ENCODE data around the gene TSPAN14.

The TSPAN14 gene

DNA sequence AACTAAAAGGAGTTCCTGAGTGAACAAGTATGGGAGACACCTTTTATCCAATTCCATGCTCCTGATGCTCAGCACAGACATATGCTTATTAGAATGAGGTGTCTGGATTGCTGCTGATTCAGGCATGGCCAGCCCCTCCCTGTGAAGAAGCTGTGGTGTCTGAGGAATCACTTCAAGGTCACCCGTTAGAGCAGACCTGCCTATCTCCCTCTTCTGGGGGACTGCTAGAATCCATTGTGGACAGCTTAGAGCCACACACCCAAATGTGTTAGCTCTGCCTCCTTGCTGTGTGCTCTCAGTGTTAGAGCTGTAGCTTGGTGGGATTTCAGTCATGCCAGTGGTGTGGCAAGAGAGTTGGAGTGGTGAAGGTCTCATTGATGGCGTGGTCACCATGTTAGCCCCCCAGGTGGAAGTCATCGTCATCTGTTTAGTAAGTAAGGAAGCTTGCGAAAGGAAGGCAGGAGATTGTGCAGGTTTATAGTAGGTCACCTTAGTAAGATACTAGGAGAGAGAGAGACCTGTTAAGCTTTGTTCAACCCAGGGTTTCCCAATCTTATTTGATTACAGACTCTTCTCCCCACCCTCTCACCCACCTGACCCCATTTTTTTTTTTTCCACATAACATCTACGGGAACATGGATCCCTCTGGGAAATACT, 32.9 kb upstream of the TSPAN14 start:
- H3K27ac ChIP-seq (ENCODE audit: low read length): no peak overlapping the region
- no peak for DNase-seq
- H3K4me2 ChIP-seq (ENCODE audit: low read depth, low read length): no peak overlapping the region

DNA sequence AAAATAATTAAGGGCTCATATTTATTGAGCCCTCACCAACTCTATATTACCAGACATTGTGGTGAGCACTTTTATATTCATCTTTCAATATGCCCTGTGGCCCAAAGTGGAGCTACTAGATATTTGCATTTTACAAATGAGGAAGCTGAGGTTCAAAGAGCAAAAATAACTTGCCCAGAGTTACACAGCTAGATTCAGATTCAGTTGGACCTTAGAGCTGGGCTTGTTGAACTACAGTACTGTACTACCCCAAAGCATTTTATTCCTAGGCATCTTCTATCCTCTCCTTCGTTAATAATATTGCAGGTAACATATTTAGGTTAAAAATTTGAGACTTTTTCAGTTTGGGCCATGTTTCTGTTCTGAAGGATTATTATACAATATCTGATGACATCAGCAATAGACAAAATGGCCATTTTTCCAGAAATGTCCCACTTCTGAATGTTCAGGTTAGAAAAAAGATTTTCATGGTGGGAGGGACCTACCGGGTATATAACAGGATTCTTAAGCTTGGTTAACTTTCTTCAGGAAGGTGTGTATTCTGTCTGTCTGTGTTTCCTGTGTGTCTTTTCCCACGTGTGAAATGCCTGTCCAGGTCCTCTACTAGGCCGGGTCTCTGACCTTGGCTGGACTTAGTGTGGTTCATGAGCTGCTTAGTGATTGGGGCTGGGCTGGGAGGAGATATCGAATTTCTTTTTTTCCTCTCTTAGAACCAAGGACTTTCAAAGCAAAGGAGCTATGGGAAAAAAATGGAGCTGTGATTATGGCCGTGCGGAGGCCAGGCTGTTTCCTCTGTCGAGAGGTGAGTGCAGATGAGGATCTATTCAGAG, 32.2 kb upstream of the TSPAN14 start:
- Histone ChIP-seq H3K9me2 (replicated peaks; ENCODE audit: insufficient read depth, low read length) (no peaks in the 10 kb centered on the region), H3K9ac (ENCODE audit: low read length) (no peak overlapping the region), H3K27me3 (replicated peaks; ENCODE audit: insufficient read depth, low read length) (no peaks in the 10 kb centered on the region), H3K27ac (ENCODE audit: low read length) (no peak overlapping the region), H3K4me2 (ENCODE audit: low read depth, low read length) (no peak overlapping the region), H3K36me3 (replicated peaks; ENCODE audit: insufficient read depth, low read length) (no peaks in the 10 kb centered on the region), H2AFZ (ENCODE audit: low read length) (no peak overlapping the region), H3K9me3 (replicated peaks; ENCODE audit: insufficient read depth, low read length) (no peaks in the 10 kb centered on the region), H3K79me2 (ENCODE audit: low read length) (no peaks in the 10 kb centered on the region), H3F3A (ENCODE audit: insufficient read depth, low read length) (no peaks in the 10 kb centered on the region), H3K4me3 (ENCODE audit: low read length) (no peak overlapping the region), H3K4me1 (ENCODE audit: low read length) (no peaks in the 10 kb centered on the region), H4K20me1 (ENCODE audit: insufficient read depth, low read length) (no peaks in the 10 kb centered on the region)
- TF ChIP-seq CTCF (IDR thresholded peaks at IDR 0.05; ENCODE audit: low read length) (no peak), EZH2 (optimal IDR thresholded peaks at IDR 0.05; ENCODE audit: low read depth, low read length) (no peak), EZH2phosphoT487 (IDR thresholded peaks at IDR 0.05; ENCODE audit: low read length) (no peak)
- DNase-seq: no peak

More for the DNA sequence above, 32.9 kb upstream of the TSPAN14 start:
- Histone ChIP-seq H3K9ac (ENCODE audit: low read length) (no peak overlapping the region), H3K27me3 (replicated peaks; ENCODE audit: insufficient read depth, low read length) (no peaks in the 10 kb centered on the region), H3K9me3 (replicated peaks; ENCODE audit: insufficient read depth, low read length) (no peaks in the 10 kb centered on the region), H3K9me2 (replicated peaks; ENCODE audit: insufficient read depth, low read length) (no peaks in the 10 kb centered on the region), H3K4me1 (ENCODE audit: low read length) (no peaks in the 10 kb centered on the region), H3K36me3 (replicated peaks; ENCODE audit: insufficient read depth, low read length) (no peaks in the 10 kb centered on the region), H4K20me1 (ENCODE audit: insufficient read depth, low read length) (no peaks in the 10 kb centered on the region), H3K79me2 (ENCODE audit: low read length) (no peaks in the 10 kb centered on the region), H3K4me3 (ENCODE audit: low read length) (no peak overlapping the region), H3F3A (ENCODE audit: insufficient read depth, low read length) (no peaks in the 10 kb centered on the region), H2AFZ (ENCODE audit: low read length) (no peak overlapping the region)
- no peak for TF ChIP-seq CTCF (IDR thresholded peaks at IDR 0.05; ENCODE audit: low read length)
- TF ChIP-seq EZH2phosphoT487 (IDR thresholded peaks at IDR 0.05; ENCODE audit: low read length): no peak
- TF ChIP-seq EZH2 (optimal IDR thresholded peaks at IDR 0.05; ENCODE audit: low read depth, low read length): no peak

- Histone ChIP-seq H3K79me2 (ENCODE audit: low read length) (no peaks in the 10 kb centered on the region), H3K9me2 (replicated peaks; ENCODE audit: insufficient read depth, low read length) (no peaks in the 10 kb centered on the region), H3K4me2 (ENCODE audit: low read depth, low read length) (no peak overlapping the region), H3K27me3 (replicated peaks; ENCODE audit: insufficient read depth, low read length) (no peaks in the 10 kb centered on the region), H3K36me3 (replicated peaks; ENCODE audit: insufficient read depth, low read length) (no peaks in the 10 kb centered on the region), H3K27ac (ENCODE audit: low read length) (no peak overlapping the region), H3K9ac (ENCODE audit: low read length) (no peak overlapping the region), H3K4me1 (ENCODE audit: low read length) (no peaks in the 10 kb centered on the region), H4K20me1 (ENCODE audit: insufficient read depth, low read length) (no peaks in the 10 kb centered on the region), H3K9me3 (replicated peaks; ENCODE audit: insufficient read depth, low read length) (no peaks in the 10 kb centered on the region), H2AFZ (ENCODE audit: low read length) (no peak overlapping the region), H3K4me3 (ENCODE audit: low read length) (no peak overlapping the region), H3F3A (ENCODE audit: insufficient read depth, low read length) (no peaks in the 10 kb centered on the region)
- DNase-seq: no peak
- TF ChIP-seq CTCF (IDR thresholded peaks at IDR 0.05; ENCODE audit: low read length): no peak
- TF ChIP-seq EZH2phosphoT487 (IDR thresholded peaks at IDR 0.05; ENCODE audit: low read length): no peak
- no peak for TF ChIP-seq EZH2 (optimal IDR thresholded peaks at IDR 0.05; ENCODE audit: low read depth, low read length)
Observed at GRCh38 chr10:80425901-80426300, 28.2 kb upstream of the TSPAN14 start.

All from MM.1S (cell line).